ENCODE data around the gene LTBP2.

DNA sequence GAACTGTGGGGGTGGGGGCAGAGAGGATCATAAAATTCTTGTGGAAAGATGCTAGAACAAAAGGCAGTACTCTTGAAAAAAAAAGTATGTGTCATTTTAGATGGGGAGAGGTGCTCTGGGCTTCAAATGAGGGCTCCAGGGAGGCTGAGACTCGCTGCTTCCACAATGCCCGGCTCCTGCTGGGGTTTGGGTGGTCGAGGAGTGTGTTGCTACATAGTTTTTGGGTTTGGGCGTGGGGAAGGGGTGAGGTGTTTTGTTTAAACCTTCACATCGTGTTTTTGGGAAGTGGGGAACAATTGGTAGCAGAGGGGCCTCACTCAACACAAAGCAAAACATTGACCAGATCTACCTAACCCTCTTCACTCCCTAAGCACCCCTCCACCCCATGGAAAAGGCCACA lies 110.3 kb downstream of the LTBP2 start:
- TF ChIP-seq, protein P1, sequence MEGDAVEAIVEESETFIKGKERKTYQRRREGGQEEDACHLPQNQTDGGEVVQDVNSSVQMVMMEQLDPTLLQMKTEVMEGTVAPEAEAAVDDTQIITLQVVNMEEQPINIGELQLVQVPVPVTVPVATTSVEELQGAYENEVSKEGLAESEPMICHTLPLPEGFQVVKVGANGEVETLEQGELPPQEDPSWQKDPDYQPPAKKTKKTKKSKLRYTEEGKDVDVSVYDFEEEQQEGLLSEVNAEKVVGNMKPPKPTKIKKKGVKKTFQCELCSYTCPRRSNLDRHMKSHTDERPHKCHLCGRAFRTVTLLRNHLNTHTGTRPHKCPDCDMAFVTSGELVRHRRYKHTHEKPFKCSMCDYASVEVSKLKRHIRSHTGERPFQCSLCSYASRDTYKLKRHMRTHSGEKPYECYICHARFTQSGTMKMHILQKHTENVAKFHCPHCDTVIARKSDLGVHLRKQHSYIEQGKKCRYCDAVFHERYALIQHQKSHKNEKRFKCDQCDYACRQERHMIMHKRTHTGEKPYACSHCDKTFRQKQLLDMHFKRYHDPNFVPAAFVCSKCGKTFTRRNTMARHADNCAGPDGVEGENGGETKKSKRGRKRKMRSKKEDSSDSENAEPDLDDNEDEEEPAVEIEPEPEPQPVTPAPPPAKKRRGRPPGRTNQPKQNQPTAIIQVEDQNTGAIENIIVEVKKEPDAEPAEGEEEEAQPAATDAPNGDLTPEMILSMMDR (IDR thresholded peaks at IDR 0.05; ENCODE audit: control extremely low read depth in 1 of 3, insufficient read depth in 1 of 3, low read depth in 1 of 3, low read length in 3 of 3): no peak
- TF ChIP-seq CTBP2 (IDR thresholded peaks at IDR 0.05; ENCODE audit: borderline replicate concordance, insufficient read depth, insufficient read length, low read length) (no peak), CEBPB (IDR thresholded peaks at IDR 0.05; ENCODE audit: low read depth, low read length) (no peak), POLR2AphosphoS5 (IDR thresholded peaks at IDR 0.05; ENCODE audit: low read depth, low read length) (no peak), EZH2 (IDR thresholded peaks at IDR 0.05; ENCODE audit: low read depth, low read length, severe bottlenecking) (no peak)

Measured in H1 (cell line).